Central memory CD4-positive, alpha-beta T cell (primary cell): ENCODE results near the gene C4orf50.
"Not testable (repeated sequence)": the region's sequence is repeated elsewhere in the genome, so short reads cannot be mapped to it uniquely, and the experiment has no call there.

Experiments used
- DNase-seq: peaks from one replicate; pipeline ENCODE4 v3.0.0; 2022

C4orf50 gene

DNA sequence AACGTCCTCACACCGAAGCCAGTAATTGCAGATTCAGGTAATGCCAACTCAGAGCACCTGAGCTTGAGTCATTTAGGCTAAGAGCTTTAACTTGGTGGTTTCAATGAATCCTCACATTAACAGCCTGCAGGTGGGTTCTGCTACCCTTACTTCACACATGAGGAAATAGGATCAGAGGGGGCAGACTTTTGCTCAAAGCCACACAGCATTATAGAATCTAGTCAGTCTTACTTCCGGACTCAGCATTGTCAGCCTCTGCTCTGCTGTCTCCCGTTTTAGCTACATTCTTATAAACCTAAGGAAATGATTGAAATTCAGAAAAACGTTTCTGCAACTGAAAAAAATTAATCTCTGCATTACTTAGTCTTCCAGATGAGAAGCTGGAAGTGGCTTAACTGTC is 6.0 kb downstream of the C4orf50 start:
- DNase-seq, result no peak

DNA sequence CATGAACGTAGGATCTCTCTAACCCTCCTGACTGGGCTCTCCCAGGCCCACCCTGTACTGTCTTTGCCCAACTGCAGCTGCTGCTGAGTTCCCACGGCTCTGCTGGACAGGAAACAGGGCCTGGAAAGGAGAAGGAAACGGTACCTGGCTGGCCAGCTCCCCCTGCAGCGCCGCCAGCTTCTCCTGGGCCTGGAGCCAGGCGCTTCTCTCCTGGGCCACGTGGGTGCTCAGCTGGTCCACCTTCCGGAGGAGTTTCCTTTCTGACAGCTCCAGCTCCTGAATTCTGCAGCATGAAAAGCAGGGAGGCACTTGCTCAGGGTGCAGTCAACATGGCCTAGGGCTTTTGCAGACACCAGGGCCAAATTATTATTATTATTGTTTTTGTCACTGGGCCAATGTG is 6.5 kb downstream of the C4orf50 start:
- no peak for DNase-seq

- no peak for DNase-seq
Observed at GRCh38 chr4:6011271-6011671, 7.0 kb downstream of the C4orf50 start.

- DNase-seq, result no peak
Observed at GRCh38 chr4:6010789-6011188, 7.4 kb downstream of the C4orf50 start.

GRCh38 chr4:6009452-6009851 is 8.8 kb downstream of the C4orf50 start:
- DNase-seq, result no peak

- no peak for DNase-seq
Observed at GRCh38 chr4:6008766-6009385, 9.4 kb downstream of the C4orf50 start.

GRCh38 chr4:6008092-6008551 is 10.1 kb downstream of the C4orf50 start:
- no peak for DNase-seq

- no peak for DNase-seq
Observed at GRCh38 chr4:6005175-6005574, 13.1 kb downstream of the C4orf50 start.

DNA sequence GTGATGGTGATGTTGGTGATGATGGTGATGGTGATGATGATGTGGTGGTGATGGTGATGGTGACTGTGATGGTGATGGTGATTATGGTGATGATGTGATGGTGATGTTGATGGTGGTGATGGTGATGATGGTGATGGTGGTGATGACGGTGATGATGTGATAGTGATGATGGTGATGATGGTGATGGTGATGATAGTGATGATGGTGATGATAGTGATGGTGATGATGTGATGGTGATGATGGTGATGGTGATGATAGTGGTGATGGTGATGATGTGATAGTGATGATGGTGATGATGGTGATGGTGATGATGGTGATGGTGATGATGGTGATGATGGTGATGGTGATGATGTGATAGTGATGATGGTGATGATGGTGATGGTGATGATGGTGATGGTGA is 14.7 kb downstream of the C4orf50 start:
- DNase-seq, result not testable (repeated sequence)

DNA sequence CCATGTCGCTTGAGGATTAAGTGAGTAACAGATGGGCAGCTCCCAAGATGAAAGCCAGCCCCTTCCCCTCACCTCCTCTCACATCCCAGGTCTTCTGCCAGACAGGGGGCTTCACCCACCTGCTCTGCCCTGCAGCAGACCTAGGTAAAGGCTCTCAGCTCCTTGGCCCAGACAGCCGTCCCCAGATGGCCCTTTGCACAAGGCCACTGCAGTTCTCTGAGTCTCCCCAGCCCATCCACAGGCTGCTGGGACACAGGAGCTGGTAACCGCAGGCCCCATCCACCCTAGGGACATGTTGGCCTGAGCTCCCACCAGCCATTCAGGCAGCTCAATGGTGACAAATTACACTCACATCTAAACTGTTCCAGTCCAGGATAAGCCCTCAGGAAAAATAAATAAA is 15.3 kb downstream of the C4orf50 start:
- no peak for DNase-seq

- DNase-seq, result no peak
Observed at GRCh38 chr4:6002492-6002833, 15.8 kb downstream of the C4orf50 start.

DNA sequence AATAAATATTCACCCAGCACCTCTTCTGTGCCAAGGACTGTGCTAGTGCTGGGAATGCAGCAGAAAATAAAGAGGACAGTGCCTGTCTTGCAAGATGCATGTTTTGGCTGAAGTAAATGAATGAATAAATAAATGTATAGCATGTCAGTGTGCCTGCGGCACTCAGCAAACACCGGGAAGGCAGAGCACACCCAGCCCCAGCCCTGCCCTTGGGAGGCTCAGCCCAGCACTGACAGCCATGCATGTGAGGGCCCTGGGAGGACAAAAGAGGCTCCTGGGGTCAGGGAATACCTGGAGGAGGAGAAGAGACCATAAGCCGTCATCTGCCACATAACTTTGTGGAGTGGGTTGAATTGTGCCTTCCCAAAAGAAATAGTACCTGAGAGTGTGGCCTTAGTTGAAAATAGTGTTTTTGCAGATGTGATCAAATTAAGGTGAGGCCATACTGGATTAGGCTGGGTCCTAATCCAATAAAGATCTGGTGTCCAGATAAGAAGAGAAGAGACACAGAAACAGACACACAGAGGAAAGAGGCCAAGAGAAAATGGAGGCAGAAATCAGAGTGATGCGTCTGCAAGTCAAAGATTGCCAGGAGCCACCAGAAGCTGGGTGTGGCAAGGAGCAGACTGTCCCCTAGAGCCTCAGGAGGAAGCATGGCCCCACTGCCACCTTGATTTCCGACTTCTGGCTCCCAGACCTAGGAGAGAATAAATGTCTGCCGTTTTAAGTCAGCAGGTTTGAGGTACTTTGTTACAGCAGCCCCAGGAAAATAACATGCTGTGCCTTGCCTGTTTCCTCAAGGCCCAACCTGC is 16.3 kb downstream of the C4orf50 start:
- no peak for DNase-seq

DNA sequence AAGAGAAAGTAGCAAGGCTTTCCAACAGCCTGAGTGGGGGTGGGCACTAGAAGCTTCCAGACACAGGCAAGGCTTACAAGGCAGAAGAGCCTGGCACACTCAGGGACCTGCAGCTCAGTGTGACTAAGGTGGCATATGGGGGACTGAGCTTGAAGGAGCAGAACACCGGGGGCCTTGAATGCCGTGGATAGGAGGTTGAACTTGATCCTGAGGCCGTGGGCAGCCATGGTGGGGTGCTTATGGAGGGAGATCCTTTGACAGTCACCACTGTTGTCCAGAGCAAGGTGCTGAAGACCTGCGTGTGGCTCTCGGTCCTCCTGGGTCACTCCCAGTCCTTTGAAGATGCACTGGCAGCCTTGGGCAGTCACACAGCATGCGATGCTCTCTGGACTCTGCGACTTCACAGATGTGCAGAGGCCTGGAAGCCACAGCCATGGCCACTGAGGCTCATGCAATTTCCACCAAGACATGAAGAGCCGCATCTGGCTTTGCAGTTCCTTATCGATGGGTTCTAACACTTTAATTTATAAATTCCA is 18.3 kb downstream of the C4orf50 start:
- DNase-seq, result no peak

GRCh38 chr4:5999356-5999755 is 18.9 kb downstream of the C4orf50 start:
- no peak for DNase-seq

DNA sequence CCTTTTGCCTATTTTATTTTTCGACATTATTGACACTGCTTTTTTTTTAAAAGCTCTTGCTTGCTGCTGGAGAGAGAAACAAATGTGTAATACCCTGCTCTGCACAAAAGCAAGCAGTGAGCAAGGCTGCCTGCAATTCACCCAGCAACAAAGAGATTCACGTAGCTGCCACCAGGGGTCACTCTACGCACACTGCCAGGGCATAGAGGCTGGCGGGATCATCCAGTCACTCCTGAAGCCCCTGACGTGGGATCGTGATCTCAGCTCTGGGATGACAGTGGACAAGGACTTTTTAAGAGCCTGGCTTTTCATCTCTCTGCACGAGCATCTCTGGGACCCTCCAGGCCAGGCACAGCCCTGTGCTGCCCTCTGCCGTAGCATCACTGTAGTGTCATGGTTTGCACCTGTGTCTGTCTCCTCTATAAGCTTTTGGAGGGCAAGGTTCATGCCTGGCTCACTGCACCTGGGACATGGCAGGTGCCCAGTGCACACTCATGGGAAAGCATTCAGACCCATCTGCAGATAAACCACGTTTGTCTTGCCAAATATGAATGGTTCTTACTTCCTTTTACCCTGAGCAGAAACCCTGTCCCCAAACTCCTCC is 19.8 kb downstream of the C4orf50 start:
- DNase-seq, result peak; percentile 12

GRCh38 chr4:5996641-5997040 is 21.6 kb downstream of the C4orf50 start:
- DNase-seq, result no peak

DNA sequence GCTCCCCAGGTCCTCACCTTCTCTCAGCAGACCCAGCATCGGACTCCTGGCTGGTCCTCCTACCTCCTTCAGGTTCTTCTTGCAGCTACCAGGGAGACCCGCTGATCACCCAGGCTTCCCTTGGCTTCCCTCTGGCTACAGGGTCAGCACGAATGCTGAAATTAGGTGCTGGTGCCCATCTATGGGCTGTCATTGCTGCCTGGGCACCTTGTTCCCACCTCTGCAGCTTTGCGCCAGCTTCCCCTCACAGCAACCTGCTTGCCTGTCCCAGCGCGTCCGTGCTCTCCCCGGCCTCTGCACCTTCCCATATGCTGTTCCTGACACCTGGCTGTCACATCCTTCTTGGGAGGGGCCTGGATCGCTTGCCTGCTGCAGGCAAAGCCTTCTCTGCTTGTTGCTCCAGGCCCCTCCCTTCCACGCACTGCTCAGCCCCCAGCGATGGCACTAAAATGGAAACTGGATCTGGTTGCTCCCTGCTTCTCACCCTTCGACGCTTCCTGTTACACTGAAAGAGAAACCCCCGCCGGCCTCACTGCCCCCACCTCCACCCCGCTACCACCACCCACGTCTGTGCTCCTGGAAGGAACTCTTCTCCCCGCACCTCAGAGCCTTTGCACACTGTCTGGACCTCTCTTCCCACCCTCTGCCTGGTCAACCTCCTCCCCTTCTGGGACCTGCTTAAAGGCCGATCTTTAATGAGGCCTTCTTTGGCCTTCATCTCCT is 22.2 kb downstream of the C4orf50 start:
- no peak for DNase-seq

GRCh38 chr4:5993876-5994811 is 24.1 kb downstream of the C4orf50 start:
- DNase-seq, result no peak

- DNase-seq, result not testable (repeated sequence)
Observed at GRCh38 chr4:5993346-5993745, 24.9 kb downstream of the C4orf50 start.

- DNase-seq, result no peak
Observed at GRCh38 chr4:5992828-5993321, 25.4 kb downstream of the C4orf50 start.

DNA sequence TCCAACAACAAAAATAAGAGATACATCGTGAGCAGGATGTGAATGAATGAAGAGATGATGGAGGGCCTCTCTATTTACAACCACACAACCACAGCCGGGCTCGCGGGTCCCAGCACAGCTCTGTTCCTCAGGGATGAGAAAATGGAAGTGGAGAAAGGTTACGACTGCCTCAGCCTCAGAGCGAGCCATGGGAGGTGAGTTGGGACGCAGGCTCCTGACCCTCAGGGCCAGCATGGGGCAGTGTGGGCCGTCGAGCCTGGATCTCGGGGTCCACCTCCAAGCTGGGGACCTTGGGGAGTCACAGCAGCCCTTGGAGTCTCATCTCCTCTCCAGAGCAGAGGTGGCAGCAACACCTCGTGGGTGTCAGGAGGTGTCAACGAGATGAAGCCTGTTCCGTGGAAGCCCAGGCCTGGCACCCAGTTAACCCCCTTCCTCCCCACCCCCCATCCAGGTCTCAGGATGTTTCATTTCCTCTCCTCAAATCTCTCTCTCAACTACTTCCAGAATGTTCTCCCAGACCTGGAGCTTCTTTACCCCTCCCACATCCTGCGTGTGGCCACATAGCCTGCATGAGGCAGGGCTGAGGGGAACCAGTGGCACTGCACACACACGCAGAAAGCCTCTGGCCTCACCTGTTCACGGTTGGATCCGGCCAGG is 25.9 kb downstream of the C4orf50 start:
- no peak for DNase-seq
